ENCODE measurements around the gene NAT16. TPM values are rescaled to one million over a fixed set of nuclear protein-coding genes. Genes with fewer than 3 reads are reported as not detected.
A peak's percentile ranks its signal among the peaks of the same experiment; 100 is the strongest.

The NAT16 gene
- polyA plus RNA-seq, 1 of the 3 experiments (the other 2 are of a cell fraction) = 0.64 TPM

- TF ChIP-seq IRF3 (IDR thresholded peaks at IDR 0.05; ENCODE audit: low read depth, low read length) (no peak), POLR2AphosphoS5 (IDR thresholded peaks at IDR 0.05; ENCODE audit: low read depth, low read length) (peak; percentile 72)
These were observed 51.9 kb downstream of the NAT16 start (continued) for GRCh38 chr7:101128040-101128834.

- 14% methylated on average over 3 of the region's 3 CpGs for WGBS (ENCODE audit: low lambda C conversion rate)
- Histone ChIP-seq H3K9me2 (no peaks in the 10 kb centered on the region), H3K27ac (ENCODE audit: low read depth in 2 of 2, low read length in 1 of 2) (peak overlapping the region; percentile 6 to 98; a peak in 3 of 4 replicates), H4K20me1 (ENCODE audit: insufficient read depth) (peaks cover 55% of the 10 kb centered on the region), H2AFZ (ENCODE audit: low read depth) (no peak overlapping the region), H3K79me2 (ENCODE audit: insufficient read depth) (peaks cover 86% of the 10 kb centered on the region), H3K4me1 (ENCODE audit: control insufficient read depth in 1 of 2, insufficient read depth in 2 of 2, low read depth in 1 of 2, low read length in 1 of 2) (peaks cover 14 to 38% of the 10 kb centered on the region in 2 experiments; a peak in 3 of 4 replicates), H3K9me3 (no peaks in the 10 kb centered on the region), H3K9ac (peak overlapping the region; percentile 95), H3K4me3 (ENCODE audit: low read depth in 2 of 2, low read length in 1 of 2) (peak overlapping the region; percentile 46 to 85; a peak in 3 of 4 replicates), H3F3A (replicated peaks; ENCODE audit: insufficient read depth) (peaks cover 88% of the 10 kb centered on the region), H3K27me3 (ENCODE audit: insufficient read depth) (no peaks in the 10 kb centered on the region), H3K36me3 (replicated peaks in 1 of 2; ENCODE audit: control insufficient read depth in 1 of 2, insufficient read depth in 2 of 2, low read length in 1 of 2) (peaks cover 4 to 53% of the 10 kb centered on the region in 2 experiments), H3K4me2 (peak overlapping the region; percentile 96)
- CTCF ChIA-PET = interaction anchor here (1.3 to 4.0 kb wide), 7 partner anchors 10 to 114 kb away, joined by 3 to 34 read pairs (median 10); no protein-coding TSS in a partner anchor
- DNase-seq = no peak
- 0 out of 4 replicates have a peak, but pooled peaks of 1 of the 2 experiments have one; percentile 8 for TF ChIP-seq EP300 (IDR thresholded peaks at IDR 0.05; ENCODE audit: borderline replicate concordance in 1 of 2, low read depth in 1 of 2, low read length in 1 of 2)
- TF ChIP-seq JUND (IDR thresholded peaks at IDR 0.05) = peak; percentile 19; the same call in 1 of the 2 replicates
- TF ChIP-seq NFIC (IDR thresholded peaks at IDR 0.05; ENCODE audit: borderline replicate concordance) = no peak
- no peak for TF ChIP-seq USF2 (IDR thresholded peaks at IDR 0.05; ENCODE audit: borderline replicate concordance, low read depth, low read length)
- TF ChIP-seq EZH2phosphoT487 (IDR thresholded peaks at IDR 0.05; ENCODE audit: borderline replicate concordance, low read depth) = no peak
- no peak for TF ChIP-seq MAX (IDR thresholded peaks at IDR 0.05; ENCODE audit: low read depth)
- TF ChIP-seq GABPA (IDR thresholded peaks at IDR 0.05; ENCODE audit: low read depth) = no peak
- 0 out of 2 replicates have a peak, but pooled peaks have one; percentile 12 for TF ChIP-seq TAF1 (IDR thresholded peaks at IDR 0.05; ENCODE audit: borderline replicate concordance, low read depth, low read length)
- no peak for TF ChIP-seq SMC3 (IDR thresholded peaks at IDR 0.05; ENCODE audit: low read depth, low read length)
- POLR2A ChIA-PET = no interaction called here
These were observed 52.5 kb downstream of the NAT16 start for GRCh38 chr7:101127460-101128039.

All from SK-N-SH (cell line).